Neutrophil (primary cell): ENCODE data around the gene PLXND1.

Source experiments
- H3K27ac ChIP-seq: fragments of 200-600 bp; sonication (generic); 2 replicates; pipeline ENCODE4 v1.5.1; 2016; ENCODE audit warnings: mild to moderate bottlenecking, moderate library complexity
- H3K27me3 ChIP-seq: fragments of 200-600 bp; sonication (generic); 2 replicates; pipeline ENCODE4 v1.6.0; 2016; ENCODE audit warnings: mild to moderate bottlenecking
- H3K36me3 ChIP-seq: fragments of 200-600 bp; sonication (generic); 2 replicates; pipeline ENCODE4 v1.5.1; 2017
- H3K4me1 ChIP-seq, 2 experiments: fragments of 200-600 bp in 1 of 2; sonication (generic) in 1 of 2; 1 replicate in 1 of 2; 2 replicates in 1 of 2; pipeline versions ENCODE4 v1.5.1 to v1.6.1; 2013 to 2016; ENCODE audit warnings: low read depth in 1 of 2, low read length in 1 of 2, mild to moderate bottlenecking in 1 of 2, moderate library complexity in 1 of 2; ENCODE audit not compliant: control insufficient read depth in 1 of 2, insufficient read depth in 1 of 2
- H3K4me3 ChIP-seq, 2 experiments: fragments of 200-600 bp in 1 of 2; sonication (generic) in 1 of 2; 1 replicate in 1 of 2; 2 replicates in 1 of 2; pipeline ENCODE4 v1.5.1; 2013 to 2016; ENCODE audit warnings: low read depth in 1 of 2, low read length in 1 of 2, mild to moderate bottlenecking in 1 of 2, moderate library complexity in 1 of 2
- H3K9me3 ChIP-seq: fragments of 200-600 bp; sonication (generic); 2 replicates; pipeline ENCODE4 v1.5.1; 2016
- CTCF ChIP-seq: fragments of 200-600 bp; sonication (generic); IDR thresholded peaks from 2 replicates; pipeline ENCODE4 v1.5.1; 2016; ENCODE audit warnings: antibody characterized with exemption

Gene PLXND1

GRCh38 chr3:129555153-129555550 is 51.3 kb downstream of the PLXND1 start:
- Histone ChIP-seq H3K9me3 (no peaks in the 10 kb centered on the region), H3K4me1 (no peaks in the 10 kb centered on the region), H3K27me3 (no peaks in the 10 kb centered on the region), H3K36me3 (no peaks in the 10 kb centered on the region), H3K4me3 (no peak overlapping the region), H3K27ac (no peak overlapping the region)
- TF ChIP-seq CTCF: no peak

- Histone ChIP-seq H3K4me1 (no peaks in the 10 kb centered on the region), H3K27me3 (no peaks in the 10 kb centered on the region), H3K9me3 (no peaks in the 10 kb centered on the region), H3K4me3 (no peak overlapping the region), H3K36me3 (no peaks in the 10 kb centered on the region), H3K27ac (no peak overlapping the region)
- no peak for TF ChIP-seq CTCF
Measured at GRCh38 chr3:129554356-129555152, 51.9 kb downstream of the PLXND1 start.

GRCh38 chr3:129553719-129554118 is 52.8 kb downstream of the PLXND1 start:
- TF ChIP-seq CTCF: no peak
- Histone ChIP-seq H3K4me1 (no peaks in the 10 kb centered on the region), H3K27me3 (no peaks in the 10 kb centered on the region), H3K9me3 (no peaks in the 10 kb centered on the region), H3K36me3 (no peaks in the 10 kb centered on the region), H3K4me3 (no peak overlapping the region), H3K27ac (no peak overlapping the region)

GRCh38 chr3:129553171-129553570 is 53.3 kb downstream of the PLXND1 start:
- H3K27ac ChIP-seq: no peak overlapping the region
- no peaks in the 10 kb centered on the region for H3K27me3 ChIP-seq

GRCh38 chr3:129552287-129553050 is 54.0 kb downstream of the PLXND1 start:
- H3K4me3 ChIP-seq: no peak overlapping the region
- no peaks in the 10 kb centered on the region for H3K9me3 ChIP-seq
- no peaks in the 10 kb centered on the region for H3K36me3 ChIP-seq
- H3K27me3 ChIP-seq: no peaks in the 10 kb centered on the region
- H3K4me1 ChIP-seq: no peaks in the 10 kb centered on the region
- no peak overlapping the region for H3K27ac ChIP-seq
- no peak for TF ChIP-seq CTCF

More at GRCh38 chr3:129553171-129553570, 53.3 kb downstream of the PLXND1 start:
- H3K4me3 ChIP-seq: no peak overlapping the region
- no peaks in the 10 kb centered on the region for H3K9me3 ChIP-seq
- H3K36me3 ChIP-seq: no peaks in the 10 kb centered on the region
- TF ChIP-seq CTCF: no peak
- no peaks in the 10 kb centered on the region for H3K4me1 ChIP-seq
